GM18498 (cell line): ENCODE measurements around the gene STK38L.
"Not testable (repeated sequence)": the region's sequence is repeated elsewhere in the genome, so short reads cannot be mapped to it uniquely, and the experiment has no call there.

ENCODE experiments used
- ATAC-seq: cut with Tn5 transposase; IDR thresholded peaks from one replicate; pipeline ENCODE4 v1.9.1; 2021; ENCODE audit warnings: mild to moderate bottlenecking, moderate library complexity; ENCODE audit not compliant: unreplicated experiment

The STK38L gene

DNA sequence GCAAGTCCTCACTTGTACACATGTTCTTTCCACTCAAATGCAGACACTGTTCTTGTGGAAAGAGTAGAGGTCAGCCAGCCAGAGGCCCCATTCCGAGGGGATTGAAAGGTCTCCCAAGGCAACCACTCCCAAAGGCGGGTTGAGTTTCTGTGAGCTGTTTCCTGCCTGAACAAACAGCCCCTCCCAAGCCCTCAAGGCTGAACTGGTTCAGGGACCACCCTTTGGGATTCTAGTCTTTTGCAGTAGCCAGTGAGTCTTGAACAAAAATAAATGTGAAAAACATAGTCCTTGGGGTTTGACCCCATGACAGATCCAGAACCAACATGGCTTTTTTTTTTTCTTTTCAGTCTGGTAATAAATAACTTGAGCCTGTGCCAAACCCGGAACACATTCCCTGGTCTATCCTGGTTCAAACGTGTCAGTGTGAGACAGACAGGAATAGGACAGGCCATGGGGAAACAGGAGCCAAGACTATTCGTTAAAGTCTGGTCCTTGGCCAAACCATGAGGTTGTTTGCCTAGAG lies 17.6 kb upstream of the STK38L start:
- no peak for ATAC-seq

DNA sequence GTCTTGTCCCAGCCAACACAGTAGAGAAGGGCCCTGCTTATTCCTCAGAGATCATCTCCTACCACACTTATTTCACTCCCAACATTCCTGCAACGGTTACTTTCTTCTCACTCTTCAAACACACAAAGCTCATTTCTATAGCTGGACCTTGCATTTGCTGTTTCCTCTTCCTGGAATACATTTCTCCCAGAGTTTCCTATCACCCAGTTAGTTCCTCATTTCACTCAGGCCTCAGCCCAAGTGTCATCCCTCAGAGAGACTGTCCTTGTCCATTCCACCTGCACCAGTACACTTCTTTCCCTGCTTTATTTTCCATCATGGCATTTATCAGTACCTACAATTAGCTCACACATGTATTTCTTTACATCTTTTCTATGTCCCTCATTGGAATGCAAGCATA lies 14.7 kb upstream of the STK38L start:
- ATAC-seq, result no peak

DNA sequence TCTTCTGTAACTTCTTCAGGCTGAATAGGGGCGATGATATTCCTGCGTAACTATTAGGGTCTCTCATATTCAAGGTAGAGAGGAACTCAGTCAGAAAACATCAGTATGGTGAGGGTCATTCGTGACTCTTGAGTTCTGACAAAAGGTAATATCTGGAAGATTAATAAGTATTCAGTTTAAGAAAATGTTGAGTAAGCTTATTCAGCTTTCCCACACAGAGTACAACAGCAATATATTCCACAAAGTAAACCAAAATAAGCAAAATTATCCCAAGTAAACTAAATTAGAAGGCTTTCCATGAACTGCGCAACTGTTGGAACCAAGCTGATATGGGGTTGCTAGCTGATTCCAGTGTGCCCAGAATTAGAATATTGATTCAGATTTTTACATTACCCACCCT lies 12.7 kb upstream of the STK38L start:
- not testable (repeated sequence) for ATAC-seq

DNA sequence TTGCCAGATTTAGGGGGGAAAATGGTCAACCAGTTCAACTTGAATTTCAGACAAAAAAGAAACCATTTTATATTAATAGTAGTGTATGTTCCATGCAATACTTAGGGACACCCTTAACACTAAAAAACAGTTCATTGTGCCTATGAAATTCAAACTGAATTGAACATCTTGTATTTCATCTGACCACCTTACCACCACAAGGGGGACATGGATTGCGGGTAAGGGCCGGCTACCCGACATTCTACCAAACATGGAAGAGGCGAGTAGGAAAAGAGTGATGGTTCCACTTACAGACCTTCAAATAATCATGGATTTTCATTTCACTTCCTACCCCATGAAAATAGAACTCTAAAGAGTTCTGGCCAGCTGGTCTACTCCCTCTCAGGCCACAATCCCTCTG lies 10.3 kb upstream of the STK38L start:
- no peak for ATAC-seq

DNA sequence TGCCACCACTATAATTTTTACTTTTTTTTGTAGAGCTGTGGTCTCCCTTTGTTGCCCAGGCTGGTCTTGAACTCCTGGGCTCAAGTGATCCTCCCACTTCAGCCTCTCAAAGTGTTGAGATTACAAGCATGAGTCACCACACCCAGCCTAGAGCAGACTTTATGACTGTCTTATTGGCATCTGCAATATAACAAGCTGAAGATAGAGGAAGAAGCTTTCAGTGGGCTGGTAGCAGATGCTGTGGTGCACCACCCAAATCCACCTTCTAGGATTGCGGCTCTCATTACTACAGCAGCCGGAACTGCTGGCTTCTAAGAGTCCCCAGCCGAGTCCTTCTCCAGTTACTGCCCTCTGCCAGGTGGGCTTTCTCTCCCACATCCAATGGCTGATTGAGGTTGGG lies 7.6 kb upstream of the STK38L start:
- ATAC-seq, result no peak

DNA sequence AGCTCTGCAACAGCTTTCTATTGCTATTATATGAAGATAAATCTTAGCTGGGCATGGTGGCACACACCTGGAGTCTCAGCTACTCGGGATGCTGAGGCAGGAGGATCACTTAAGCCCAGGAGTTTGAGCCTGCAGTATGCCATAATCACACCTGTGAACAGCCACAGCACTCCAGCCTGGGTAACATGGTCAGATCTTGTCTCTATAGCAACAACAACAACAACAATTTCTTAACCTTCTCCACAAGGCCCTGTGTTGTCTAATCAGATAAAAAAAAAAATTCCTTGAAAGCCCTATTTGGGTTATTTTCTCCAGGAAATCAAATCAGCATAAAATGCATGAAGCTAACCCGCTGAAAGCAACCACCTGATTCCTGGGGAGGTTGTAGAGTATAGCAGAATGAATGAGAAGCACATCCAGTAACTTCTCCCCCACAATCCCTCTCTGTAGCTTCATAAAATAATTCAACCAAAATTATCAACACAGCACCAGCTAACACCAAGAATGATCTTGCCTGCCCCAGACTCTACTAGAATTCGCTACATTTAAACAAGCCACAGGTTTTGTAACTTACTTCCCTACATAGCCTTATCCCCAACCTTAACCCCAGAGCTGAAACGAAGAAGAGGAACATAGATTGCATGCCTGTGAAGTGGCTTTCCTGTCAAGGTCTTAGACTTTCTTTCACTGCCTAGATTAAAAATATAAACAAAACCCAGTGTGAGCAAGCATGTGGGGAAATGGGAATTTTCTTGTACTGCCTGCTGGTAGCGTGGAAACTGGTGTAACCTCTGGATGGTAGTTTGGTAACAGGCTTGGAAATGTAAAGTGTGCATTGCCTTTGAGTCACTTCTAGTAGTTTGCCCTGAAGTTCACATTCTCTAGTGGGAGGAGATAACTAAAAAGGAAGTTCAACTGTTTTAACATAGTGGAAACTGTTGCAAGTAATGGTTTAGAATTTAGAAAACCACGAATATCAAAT lies 6.0 kb upstream of the STK38L start:
- ATAC-seq, result peak; percentile 76

DNA sequence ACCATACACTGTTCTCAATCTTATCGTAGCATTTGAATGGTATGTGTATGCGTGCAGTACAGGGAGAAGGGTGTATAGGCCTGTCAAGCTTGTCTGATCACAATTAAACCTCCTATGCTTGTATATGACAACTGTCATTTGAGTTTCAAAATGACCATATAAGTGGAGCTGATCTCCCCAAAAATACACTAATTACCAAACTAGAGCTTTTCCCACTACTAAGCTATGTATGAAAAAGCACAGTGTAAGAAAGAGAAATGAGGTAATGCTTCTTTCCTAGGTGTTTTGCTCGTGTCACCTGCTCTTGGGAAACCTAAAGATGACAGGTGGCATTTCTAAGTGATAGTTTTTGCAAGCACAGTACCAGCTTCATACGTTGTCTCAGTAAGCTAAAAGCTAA lies 1.1 kb upstream of the STK38L start:
- ATAC-seq, result no peak

DNA sequence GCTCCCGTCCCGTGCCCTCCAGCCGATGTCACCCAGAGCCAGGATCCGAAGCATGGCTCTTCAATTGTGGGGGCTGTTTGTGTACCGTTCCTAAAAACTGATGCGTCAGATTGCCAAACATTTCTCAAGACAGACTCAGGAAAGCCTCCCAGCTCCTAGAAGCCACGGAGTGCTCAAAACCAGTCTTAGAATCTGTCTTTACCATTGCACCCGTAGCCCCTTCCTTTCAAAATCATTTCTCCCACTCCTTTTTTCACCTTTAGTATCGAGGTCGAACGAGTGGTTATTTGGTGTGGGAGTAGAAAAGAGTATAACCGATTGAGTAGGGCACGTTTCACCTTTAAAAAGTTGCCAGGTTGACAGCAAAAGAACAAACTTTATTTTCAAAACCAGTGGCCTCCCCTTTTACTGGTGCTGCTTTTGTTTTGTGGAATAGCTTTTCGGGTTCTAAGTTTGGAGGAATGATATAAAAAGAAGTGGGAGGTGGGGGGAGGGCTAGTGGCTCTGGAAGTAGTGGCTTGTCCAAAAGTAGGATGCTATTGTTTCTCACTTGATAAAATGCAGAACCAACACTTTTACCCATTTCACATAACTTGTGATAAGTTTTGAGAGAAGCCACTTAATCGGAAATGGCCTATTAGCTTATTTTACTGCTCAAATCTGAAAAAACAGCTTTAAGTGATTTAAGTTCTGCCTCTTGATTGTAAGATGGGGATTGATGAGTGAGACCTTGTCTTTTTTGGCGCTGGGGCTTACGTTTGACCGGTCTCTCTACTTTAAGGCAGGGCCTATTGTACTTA lies 803 bp downstream of the STK38L start:
- ATAC-seq, result no peak

DNA sequence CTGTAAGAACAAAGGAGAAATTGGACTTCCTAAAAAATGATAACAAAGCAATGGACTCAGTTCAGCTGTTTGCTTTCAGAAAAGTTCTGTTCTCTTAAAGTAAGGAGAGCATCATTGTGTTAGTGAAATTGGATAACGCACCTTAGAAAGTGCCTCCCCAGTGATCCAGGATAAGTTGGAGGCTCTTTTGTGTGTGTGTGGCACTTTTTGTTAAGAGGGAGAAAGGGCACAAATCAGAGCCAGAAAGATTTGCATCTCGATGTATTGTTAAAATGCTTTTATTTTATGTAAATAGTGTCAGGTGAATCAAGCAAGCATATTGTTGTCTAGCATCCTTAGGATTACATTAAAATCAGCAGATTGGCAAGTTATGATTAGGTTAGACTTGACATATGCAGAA lies 2.1 kb downstream of the STK38L start:
- no peak for ATAC-seq

DNA sequence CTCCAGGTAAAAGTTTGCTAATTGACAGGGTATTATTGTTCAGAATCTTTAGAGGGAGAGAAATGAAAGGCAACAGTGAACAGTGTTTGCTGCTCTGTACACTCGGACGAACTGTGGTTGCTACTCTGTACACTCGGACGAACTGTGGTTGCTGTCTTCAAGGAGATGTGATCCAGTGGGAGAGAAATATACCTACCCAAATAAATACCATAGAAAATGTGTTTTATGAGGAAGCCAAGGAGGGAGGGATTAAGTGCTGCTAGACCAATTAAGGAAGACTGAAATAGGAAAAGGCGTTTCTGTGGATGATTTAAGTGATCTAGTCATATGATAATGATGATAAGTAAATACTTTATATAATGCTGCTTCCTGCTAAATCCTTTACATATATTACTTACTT lies 2.7 kb downstream of the STK38L start:
- ATAC-seq, result no peak

DNA sequence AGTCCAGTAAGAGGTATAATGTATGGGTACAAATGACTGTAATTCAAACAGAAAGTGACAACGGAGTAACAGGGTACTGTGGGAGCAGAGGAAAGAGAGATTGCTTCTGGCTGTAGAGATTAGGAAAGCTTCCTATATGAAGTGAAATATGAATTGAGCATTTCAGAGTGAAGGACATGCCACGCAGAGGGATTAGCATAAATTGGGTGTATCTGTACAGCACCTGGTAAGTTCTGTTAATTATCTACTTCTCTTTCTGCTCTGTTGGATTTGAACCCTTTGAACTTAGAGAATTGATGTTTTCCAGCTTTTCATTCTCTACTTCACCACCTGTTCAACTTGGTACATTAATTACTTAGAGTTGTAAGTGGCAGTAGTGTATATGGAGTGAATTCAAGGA lies 8.8 kb downstream of the STK38L start:
- ATAC-seq, result no peak

DNA sequence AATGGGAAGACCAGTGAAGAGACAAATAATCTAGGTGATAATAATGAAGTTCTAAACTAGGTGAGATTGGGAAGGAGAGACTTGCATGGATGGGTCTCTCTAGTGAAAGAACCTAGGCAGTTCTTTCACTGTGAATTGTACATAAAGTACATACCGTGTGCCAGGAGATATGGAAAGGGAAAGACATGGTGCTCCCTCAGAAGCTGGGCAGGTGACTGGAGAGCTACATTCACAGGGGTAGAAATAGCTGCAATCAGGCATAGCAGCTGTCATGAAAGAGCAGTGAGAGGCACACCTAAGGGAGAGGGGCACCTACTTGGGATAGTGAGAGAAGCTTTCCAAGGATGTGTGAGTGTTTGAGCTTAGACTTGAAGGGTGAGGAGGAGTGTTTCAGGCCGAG lies 9.3 kb downstream of the STK38L start:
- no peak for ATAC-seq

DNA sequence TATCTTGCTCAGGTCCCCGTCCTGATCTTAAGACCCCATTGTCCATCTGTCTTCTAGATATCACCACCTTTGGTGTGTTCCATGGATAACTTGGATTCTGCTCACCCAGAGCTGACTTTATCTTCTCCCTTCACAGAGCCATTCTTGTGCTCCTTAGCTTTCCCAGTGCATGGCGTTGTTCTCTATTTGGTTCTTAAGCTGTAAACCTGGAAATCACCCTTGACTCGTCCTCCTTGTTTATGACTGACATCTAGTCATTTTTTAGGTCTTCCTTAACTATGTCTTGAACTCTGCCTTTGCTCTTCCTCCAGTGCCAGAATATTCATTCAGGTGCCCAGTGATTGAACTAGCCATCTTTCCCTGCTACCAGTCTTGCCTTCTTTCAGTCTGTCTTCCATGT lies 11.7 kb downstream of the STK38L start:
- ATAC-seq, result no peak

DNA sequence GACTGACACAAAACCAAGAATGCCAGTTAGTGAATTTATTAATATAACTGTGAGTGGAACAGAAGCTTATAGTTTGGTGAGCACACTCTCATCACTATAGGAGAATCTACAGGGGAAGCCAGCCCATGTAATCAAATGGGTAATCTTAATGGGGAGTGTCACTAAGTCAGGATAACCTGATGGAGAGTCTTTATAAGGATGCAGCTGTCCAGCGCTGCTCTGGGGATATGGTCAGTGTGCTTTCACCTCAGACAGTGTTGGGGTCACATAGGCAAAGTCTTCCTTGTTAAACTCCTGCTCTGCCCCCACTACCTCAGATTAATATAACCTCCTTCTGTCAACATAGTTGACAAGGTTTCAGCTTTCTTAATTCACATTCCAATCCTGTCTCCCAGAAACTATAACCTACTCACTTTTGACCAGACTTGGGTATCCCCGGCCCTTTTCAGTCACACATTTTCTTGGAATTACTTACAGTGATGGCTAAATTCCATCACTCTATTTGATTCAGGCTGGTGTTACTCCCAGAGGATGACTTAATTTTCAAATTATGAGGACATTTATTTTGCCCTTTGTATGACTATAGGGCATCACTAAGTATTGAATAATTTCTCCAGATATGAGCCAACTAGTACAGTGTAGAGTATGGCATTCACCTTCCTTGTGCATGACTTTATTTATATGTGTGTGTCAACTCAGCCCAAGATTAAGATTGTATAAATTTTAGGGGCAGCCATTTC lies 13.2 kb downstream of the STK38L start:
- ATAC-seq, result no peak

DNA sequence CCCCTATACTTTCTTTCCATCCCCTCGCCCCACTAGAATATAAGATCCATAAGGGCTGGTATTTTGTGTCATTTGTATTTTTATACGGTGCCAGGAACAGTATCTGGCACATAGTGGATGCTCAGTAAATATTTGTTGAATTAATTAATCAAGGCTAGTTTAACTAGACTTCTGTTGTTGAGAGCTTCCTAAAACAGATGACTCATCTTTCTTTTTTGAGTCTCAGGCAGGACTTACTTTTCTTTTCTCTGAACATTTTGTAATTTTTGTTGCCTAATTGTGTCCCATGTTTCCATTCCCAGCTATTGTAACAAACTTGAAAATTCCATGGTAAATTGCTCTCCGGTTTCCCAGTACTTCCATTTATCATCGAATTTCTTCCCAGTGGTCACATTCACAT lies 16.7 kb downstream of the STK38L start:
- no peak for ATAC-seq

DNA sequence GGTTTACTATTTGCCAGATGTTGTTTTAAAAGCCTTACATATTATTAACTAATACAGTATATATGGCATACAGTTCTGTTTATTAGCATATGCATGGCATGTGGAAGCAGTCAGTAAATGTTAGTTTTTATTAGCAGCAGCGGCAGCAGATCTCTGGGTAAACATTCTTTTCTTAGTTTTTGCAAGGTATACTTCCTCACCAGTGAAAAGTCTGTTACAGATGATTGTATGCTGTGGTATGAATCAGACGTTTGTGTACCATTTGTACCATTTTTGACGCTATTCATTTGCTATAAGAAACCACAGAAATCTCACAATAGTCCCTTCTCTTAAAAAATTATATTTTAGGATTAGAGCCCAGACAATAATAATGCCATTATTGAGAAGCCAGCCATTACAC lies 17.8 kb downstream of the STK38L start:
- ATAC-seq, result no peak

DNA sequence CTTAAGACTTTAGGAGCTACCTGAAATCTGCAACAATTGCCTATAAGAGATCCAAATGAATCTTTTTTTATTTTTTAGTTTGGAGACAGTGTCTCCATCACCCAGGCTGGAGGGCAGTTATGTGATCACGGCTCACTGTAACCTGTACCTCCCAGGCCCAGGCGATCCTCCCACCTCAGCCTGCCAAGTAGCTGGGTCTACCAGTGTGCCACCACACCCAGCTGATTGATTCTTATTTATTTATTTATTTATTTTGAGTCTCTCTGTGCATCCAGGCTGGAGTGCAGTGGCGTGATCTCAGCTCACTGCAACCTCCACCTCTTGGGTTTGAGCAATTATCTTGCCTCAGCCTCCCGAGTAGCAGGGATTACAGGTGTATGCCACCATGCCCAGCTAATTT lies 26.1 kb downstream of the STK38L start:
- no peak for ATAC-seq

DNA sequence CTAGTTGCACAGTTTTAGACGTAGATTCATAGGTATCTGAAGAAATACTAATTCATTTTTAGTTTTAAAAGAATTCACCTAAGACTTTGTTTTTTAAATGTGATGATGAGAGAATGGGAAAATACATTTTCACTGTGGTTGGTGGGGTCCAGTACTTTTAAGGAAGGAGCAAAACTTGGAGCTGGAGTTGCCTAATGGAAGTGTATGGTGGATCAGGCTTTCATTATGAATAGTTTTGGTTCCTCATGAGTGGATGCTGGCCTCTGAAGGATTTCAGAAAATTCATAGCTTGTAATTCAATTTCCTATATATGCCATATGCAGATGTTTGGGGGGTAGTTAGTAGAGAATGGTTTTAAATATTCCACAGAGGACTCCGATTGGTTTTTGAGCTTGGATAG lies 27.1 kb downstream of the STK38L start:
- no peak for ATAC-seq

DNA sequence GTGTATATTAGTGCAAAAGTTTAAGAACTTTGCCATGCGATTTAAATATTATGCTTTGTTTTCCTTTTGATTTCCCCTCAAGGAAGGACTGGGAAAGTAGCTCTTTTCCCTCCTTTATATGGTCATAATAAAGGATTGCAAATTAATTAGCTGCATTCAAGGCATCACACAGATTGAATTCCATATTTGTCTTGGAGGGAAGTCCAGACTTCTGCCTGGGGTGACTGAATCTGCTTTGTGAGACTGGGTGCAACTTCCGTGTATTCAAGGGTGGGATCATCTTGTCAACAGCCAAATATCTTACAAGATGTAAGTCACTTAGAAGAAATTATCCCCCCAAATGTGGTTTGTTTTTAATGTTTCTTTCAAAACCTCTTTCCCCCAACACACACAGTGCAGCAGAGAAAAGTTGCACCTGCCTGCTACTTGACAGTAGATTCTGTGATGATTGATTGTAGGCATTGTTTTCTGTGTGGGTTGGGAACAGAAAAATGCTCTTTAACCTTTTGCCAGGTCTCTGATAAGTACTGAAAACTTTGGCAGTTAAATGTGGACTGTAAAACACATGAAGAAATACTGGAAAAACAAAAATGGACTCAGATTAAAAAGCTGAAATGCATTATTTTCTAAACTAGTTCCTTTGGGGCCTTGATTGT lies 28.4 kb downstream of the STK38L start:
- no peak for ATAC-seq

DNA sequence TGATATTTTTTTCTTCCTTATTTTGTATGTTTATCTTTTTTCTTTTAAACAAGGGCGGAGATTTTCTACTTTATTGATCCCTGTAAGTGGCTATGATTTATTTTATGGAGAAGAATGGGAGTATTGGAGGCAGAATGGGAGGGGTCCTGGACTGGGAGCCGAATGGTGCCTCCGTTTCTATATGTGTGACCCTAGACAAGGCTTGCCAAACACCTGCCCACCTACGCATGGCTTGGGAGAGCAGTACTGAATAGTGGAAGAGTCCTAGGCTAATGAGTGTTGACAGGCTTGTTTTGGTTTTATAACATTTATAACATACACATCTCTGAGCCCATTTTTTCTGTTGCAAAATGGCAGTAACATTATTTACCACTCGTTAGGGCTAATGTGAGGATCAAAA lies 29.0 kb downstream of the STK38L start:
- no peak for ATAC-seq

DNA sequence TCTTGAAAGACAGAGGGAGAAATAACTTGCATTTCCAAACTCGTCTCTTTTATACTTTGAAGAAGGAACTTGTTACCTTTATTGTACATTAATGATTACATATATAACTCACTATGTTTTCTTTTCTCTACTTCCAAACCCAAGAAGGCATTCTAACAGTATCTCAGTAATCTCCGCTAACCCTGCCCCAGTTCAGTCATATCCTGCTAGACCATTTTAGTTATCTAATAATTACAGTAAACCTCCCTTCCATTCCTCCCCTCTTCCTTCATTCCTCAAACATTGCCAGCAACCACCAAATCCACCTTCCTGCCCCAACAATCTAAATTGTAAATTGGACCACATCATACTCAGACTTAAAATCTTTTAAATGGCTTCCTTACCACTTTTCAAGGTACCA lies 30.6 kb downstream of the STK38L start:
- no peak for ATAC-seq
